Astrocyte of the spinal cord (primary cell): ENCODE measurements around the gene OR10T2.
"Not testable (repeated sequence)": the region's sequence is repeated elsewhere in the genome, so short reads cannot be mapped to it uniquely, and the experiment has no call there.

Experiments used
- DNase-seq: peaks from one replicate; pipeline ENCODE4 v3.0.0; 2011; ENCODE audit warnings: low read depth, low spot score
- H3K4me3 ChIP-seq: 2 replicates; pipeline ENCODE4 v1.5.1; 2011; ENCODE audit warnings: low read depth, mild to moderate bottlenecking, low read length, moderate library complexity
- CTCF ChIP-seq: IDR thresholded peaks from 2 replicates; pipeline ENCODE4 v1.5.1; 2012; ENCODE audit warnings: low read depth, mild to moderate bottlenecking, low read length, inconsistent platforms
- in situ Hi-C: cut with HindIII; loops from 2 replicates; pipeline ENCODE4 v1.10.0; 2017; ENCODE audit warnings: low sequenced_read_pairs

Gene OR10T2

GRCh38 chr1:158398818-158399514 is at the start of gene OR10T2:
TSS of gene OR10T2 (minus strand) at chr1:158399466. CDS start at chr1:158399466, 0 bp downstream.
- in situ Hi-C loops = no loop called here
- TF ChIP-seq CTCF = no peak
- DNase-seq = no peak
- no peak within 1 kb of the TSS for H3K4me3 ChIP-seq

GRCh38 chr1:158445376-158445775 is 46.1 kb upstream of the OR10T2 start:
- in situ Hi-C loops = no loop called here
- TF ChIP-seq CTCF = no peak
- no peak overlapping the region for H3K4me3 ChIP-seq
- no peak for DNase-seq

- no peak for TF ChIP-seq CTCF
- in situ Hi-C loops = no loop called here
- no peak for DNase-seq
- H3K4me3 ChIP-seq = no peak overlapping the region
These were observed 35.5 kb upstream of the OR10T2 start for GRCh38 chr1:158434741-158435140.

GRCh38 chr1:158430163-158430562 is 30.9 kb upstream of the OR10T2 start:
- DNase-seq, in situ Hi-C loops, H3K4me3 ChIP-seq: not testable (repeated sequence)

- TF ChIP-seq CTCF = no peak
- in situ Hi-C loops = no loop called here
These were observed 26.9 kb upstream of the OR10T2 start, which contains the start of gene OR10K2 for GRCh38 chr1:158426137-158426536. TSS of gene OR10K2 (minus strand) at chr1:158426237. CDS start at chr1:158420866, 5,371 bp downstream.

GRCh38 chr1:158425027-158425426 is 25.8 kb upstream of the OR10T2 start:
- TF ChIP-seq CTCF = no peak
- no peak overlapping the region for H3K4me3 ChIP-seq
- no peak for DNase-seq
- in situ Hi-C loops = no loop called here

More at GRCh38 chr1:158426137-158426536, 26.9 kb upstream of the OR10T2 start, which contains the start of gene OR10K2:
- no peak for DNase-seq
- H3K4me3 ChIP-seq = no peak within 1 kb of the TSS

GRCh38 chr1:158422212-158422611 is 22.9 kb upstream of the OR10T2 start:
- in situ Hi-C loops = no loop called here
- no peak for DNase-seq

More at GRCh38 chr1:158422212-158422611, 22.9 kb upstream of the OR10T2 start:
- H3K4me3 ChIP-seq = no peak overlapping the region
- no peak for TF ChIP-seq CTCF
